Neuron (in vitro differentiated cells): Measurements from ENCODE around the gene INF2.

Experiments used
- H2AFZ ChIP-seq: one replicate; pipeline ENCODE4 v1.6.1; 2013; ENCODE audit warnings: low read depth, mild to moderate bottlenecking, inconsistent platforms, low read length, moderate library complexity
- H3K27me3 ChIP-seq: one replicate; pipeline ENCODE4 v1.6.1; 2013; ENCODE audit warnings: low read length; ENCODE audit not compliant: insufficient read depth
- H3K36me3 ChIP-seq: one replicate; pipeline ENCODE4 v1.6.1; 2013; ENCODE audit warnings: low read length; ENCODE audit not compliant: insufficient read depth
- H3K4me1 ChIP-seq: one replicate; pipeline ENCODE4 v1.6.1; 2013; ENCODE audit warnings: low read length; ENCODE audit not compliant: insufficient read depth
- H3K4me3 ChIP-seq: 2 replicates; pipeline ENCODE4 v1.5.1; 2013; ENCODE audit warnings: mild to moderate bottlenecking, low read length, moderate library complexity
- H3K9me3 ChIP-seq: one replicate; pipeline ENCODE4 v1.6.1; 2013; ENCODE audit warnings: low read length

The INF2 gene

DNA sequence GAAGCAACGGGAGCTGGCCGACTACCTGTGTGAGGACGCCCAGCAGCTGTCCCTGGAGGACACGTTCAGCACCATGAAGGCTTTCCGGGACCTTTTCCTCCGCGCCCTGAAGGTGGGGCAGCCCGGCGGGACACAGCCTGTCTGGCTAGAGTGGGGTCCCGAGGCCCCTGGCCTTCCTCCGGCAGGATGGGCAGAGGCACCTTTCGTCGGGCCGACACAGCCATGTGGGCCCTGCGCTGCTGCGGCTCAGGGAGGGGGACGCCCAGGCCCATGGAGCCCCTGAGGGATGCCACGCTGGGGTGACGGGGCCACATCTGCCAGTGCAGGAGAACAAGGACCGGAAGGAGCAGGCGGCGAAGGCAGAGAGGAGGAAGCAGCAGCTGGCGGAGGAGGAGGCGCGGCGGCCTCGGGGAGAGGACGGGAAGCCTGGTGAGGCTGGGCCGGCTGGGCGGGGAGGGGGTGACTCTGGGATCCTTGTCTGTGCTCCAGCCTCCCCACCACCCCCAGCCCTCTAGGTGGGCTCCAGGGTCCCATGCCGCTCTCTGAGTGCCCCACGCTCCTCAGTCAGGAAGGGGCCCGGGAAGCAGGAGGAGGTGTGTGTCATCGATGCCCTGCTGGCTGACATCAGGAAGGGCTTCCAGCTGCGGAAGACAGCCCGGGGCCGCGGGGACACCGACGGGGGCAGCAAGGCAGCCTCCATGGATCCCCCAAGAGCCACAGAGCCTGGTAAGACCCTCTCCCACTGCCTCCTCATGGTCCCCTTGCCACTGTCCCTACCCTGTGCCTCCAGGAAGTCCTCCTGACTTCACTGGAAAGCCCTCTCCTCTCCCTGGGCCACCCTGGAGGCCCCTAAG is 23.7 kb downstream of the INF2 start:
- Histone ChIP-seq H3K9me3 (no peaks in the 10 kb centered on the region), H3K36me3 (peaks cover 16% of the 10 kb centered on the region), H2AFZ (no peak overlapping the region), H3K4me3 (no peak overlapping the region), H3K4me1 (no peaks in the 10 kb centered on the region), H3K27me3 (no peaks in the 10 kb centered on the region)

DNA sequence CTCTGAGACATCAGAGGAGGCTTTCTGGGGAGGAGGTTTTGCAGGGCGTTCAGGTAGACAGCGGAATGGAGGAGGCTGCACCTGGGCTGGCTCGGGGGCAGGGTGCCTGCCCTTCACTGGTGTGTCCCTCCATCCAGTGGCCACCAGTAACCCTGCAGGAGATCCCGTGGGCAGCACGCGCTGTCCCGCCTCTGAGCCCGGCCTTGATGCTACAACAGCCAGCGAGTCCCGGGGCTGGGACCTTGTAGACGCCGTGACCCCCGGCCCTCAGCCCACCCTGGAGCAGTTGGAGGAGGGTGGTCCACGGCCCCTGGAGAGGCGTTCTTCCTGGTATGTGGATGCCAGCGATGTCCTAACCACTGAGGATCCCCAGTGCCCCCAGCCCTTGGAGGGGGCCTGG is 24.6 kb downstream of the INF2 start:
- Histone ChIP-seq H3K27me3 (no peaks in the 10 kb centered on the region), H3K9me3 (no peaks in the 10 kb centered on the region), H3K4me1 (no peaks in the 10 kb centered on the region), H2AFZ (no peak overlapping the region), H3K4me3 (no peak overlapping the region), H3K36me3 (peaks cover 16% of the 10 kb centered on the region)

DNA sequence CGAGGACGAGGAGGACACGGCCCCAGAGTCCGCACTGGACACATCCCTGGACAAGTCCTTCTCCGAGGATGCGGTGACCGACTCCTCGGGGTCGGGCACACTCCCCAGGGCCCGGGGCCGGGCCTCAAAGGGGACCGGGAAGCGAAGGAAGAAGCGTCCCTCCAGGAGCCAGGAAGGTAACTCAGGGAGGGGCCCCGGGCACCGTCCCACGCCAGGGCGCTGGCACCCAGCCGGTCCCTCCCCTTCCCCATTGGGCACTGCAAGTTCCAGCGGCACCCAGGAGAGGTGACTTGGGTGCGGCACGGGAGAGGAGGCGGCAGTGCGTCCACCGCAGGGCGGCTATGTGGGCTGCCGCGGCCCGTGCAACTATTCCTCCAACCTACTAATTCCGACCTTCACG is 25.3 kb downstream of the INF2 start:
- Histone ChIP-seq H3K4me3 (no peak overlapping the region), H3K9me3 (no peaks in the 10 kb centered on the region), H3K27me3 (no peaks in the 10 kb centered on the region), H3K4me1 (no peaks in the 10 kb centered on the region), H3K36me3 (peaks cover 16% of the 10 kb centered on the region), H2AFZ (no peak overlapping the region)

DNA sequence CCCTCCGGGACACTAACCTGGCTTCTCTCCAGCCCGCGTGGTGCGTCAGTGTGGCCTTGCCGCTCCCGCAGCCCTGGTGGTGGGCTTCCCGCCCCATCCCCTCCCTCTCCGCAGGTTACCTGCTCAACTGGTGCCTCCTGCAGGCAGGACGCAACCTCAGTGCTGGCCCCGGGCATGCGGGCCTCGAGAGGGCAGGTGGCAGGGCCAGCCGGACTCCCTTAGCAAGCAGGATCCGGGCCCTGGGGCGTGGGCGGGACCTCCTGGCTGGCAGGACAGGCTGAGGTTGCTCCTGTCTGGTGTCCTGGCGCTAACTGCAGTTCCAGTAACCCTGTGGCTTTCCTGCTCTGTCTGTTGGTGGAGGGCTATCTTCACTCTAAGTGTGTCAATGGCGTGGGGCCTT is 26.0 kb downstream of the INF2 start:
- Histone ChIP-seq H3K4me1 (no peaks in the 10 kb centered on the region), H3K27me3 (no peaks in the 10 kb centered on the region), H3K36me3 (peaks cover 18% of the 10 kb centered on the region)

DNA sequence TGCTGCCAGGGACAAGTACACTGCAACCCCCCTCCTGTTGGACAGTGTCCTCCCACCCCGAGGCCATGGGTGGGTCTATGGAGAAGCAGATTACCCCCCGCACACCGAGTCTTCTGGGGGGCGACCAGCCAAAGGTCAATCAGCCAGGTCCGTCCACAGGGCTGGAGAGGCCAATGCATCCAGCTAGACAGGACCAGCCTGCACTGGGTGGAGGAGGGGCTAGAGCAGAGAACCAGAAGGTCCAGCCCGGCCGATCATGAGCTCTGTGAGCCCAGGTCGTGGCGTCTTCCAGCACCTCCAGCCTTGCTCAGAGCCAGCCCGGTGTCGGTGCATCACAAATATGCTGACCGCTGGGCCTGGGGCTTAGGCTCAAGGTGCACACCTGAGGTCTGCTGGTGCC is 26.5 kb downstream of the INF2 start:
- no peaks in the 10 kb centered on the region for H3K27me3 ChIP-seq
- no peak overlapping the region for H3K4me3 ChIP-seq
- peaks cover 18% of the 10 kb centered on the region for H3K36me3 ChIP-seq

More for the DNA sequence above, 26.0 kb downstream of the INF2 start:
- H3K4me3 ChIP-seq: no peak overlapping the region
- H3K9me3 ChIP-seq: no peaks in the 10 kb centered on the region
- no peak overlapping the region for H2AFZ ChIP-seq

DNA sequence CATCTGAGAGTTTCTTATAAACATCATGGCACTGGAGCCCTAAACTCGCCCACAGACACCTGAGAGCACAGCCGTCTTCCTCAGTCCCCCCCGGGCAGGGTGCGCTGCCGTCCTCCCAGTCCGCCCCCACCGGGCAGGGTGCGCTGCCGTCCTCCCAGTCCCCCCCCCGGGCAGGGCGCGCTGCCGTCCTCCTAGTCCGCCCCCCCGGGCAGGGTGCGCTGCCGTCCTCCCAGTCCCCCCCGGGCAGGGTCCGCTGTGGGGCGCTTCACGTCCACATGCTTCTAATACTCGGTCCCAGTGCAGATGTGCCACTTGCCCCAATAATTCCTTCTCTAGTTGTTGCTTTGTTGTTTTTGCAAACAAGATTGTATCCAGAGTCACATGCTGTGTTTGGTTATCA is 27.7 kb downstream of the INF2 start:
- Histone ChIP-seq H3K27me3 (no peaks in the 10 kb centered on the region), H3K4me1 (peaks cover 10% of the 10 kb centered on the region), H3K4me3 (no peak overlapping the region), H3K36me3 (peaks cover 14% of the 10 kb centered on the region), H3K9me3 (no peaks in the 10 kb centered on the region), H2AFZ (no peak overlapping the region)

More for the DNA sequence above, 26.5 kb downstream of the INF2 start:
- H3K4me1 ChIP-seq: no peaks in the 10 kb centered on the region
- H3K9me3 ChIP-seq: no peaks in the 10 kb centered on the region
- H2AFZ ChIP-seq: no peak overlapping the region

- Histone ChIP-seq H3K27me3 (no peaks in the 10 kb centered on the region), H3K4me1 (peaks cover 10% of the 10 kb centered on the region), H3K9me3 (no peaks in the 10 kb centered on the region), H3K36me3 (peaks cover 14% of the 10 kb centered on the region), H2AFZ (no peak overlapping the region), H3K4me3 (no peak overlapping the region)
Measured at GRCh38 chr14:104717646-104718045, 28.2 kb downstream of the INF2 start.

GRCh38 chr14:104718147-104718546 is 28.7 kb downstream of the INF2 start:
- Histone ChIP-seq H3K27me3 (no peaks in the 10 kb centered on the region), H3K4me3 (no peak overlapping the region)

GRCh38 chr14:104718871-104719270 is 29.5 kb downstream of the INF2 start:
- peaks cover 16% of the 10 kb centered on the region for H3K4me1 ChIP-seq
- H2AFZ ChIP-seq: no peak overlapping the region
- H3K36me3 ChIP-seq: peaks cover 9% of the 10 kb centered on the region
- H3K9me3 ChIP-seq: no peaks in the 10 kb centered on the region
- no peak overlapping the region for H3K4me3 ChIP-seq
- H3K27me3 ChIP-seq: no peaks in the 10 kb centered on the region

More at GRCh38 chr14:104718147-104718546, 28.7 kb downstream of the INF2 start:
- Histone ChIP-seq H3K36me3 (peaks cover 14% of the 10 kb centered on the region), H2AFZ (no peak overlapping the region), H3K9me3 (no peaks in the 10 kb centered on the region), H3K4me1 (peaks cover 12% of the 10 kb centered on the region)

DNA sequence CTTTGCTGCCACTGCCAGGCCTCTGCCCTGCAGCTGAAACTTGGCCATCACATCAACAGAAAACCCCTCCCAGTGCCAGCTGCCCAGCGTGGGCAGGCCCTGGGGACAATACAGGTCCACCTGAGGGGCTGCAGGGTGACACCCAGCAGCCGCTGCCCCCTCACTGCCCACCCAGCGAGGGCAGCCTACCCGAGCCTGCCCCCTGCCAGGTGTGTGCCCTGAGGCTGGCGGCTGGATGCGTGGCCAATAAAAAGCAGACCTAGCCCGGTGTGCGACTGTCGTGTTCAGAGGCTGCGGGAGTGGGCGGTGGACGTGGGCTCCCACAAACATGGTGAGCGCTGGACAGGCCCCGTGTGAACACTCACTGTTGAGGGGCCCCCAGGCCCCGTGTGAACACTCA is 29.9 kb downstream of the INF2 start:
- no peaks in the 10 kb centered on the region for H3K27me3 ChIP-seq
- H3K9me3 ChIP-seq: no peaks in the 10 kb centered on the region
- H3K36me3 ChIP-seq: peaks cover 9% of the 10 kb centered on the region
- no peak overlapping the region for H3K4me3 ChIP-seq
- H2AFZ ChIP-seq: no peak overlapping the region
- H3K4me1 ChIP-seq: peaks cover 16% of the 10 kb centered on the region

- Histone ChIP-seq H3K4me1 (peaks cover 26% of the 10 kb centered on the region), H2AFZ (no peak overlapping the region), H3K27me3 (no peaks in the 10 kb centered on the region), H3K9me3 (no peaks in the 10 kb centered on the region), H3K36me3 (peaks cover 2% of the 10 kb centered on the region), H3K4me3 (no peak overlapping the region)
Measured at GRCh38 chr14:104721505-104722431, 32.4 kb downstream of the INF2 start.

DNA sequence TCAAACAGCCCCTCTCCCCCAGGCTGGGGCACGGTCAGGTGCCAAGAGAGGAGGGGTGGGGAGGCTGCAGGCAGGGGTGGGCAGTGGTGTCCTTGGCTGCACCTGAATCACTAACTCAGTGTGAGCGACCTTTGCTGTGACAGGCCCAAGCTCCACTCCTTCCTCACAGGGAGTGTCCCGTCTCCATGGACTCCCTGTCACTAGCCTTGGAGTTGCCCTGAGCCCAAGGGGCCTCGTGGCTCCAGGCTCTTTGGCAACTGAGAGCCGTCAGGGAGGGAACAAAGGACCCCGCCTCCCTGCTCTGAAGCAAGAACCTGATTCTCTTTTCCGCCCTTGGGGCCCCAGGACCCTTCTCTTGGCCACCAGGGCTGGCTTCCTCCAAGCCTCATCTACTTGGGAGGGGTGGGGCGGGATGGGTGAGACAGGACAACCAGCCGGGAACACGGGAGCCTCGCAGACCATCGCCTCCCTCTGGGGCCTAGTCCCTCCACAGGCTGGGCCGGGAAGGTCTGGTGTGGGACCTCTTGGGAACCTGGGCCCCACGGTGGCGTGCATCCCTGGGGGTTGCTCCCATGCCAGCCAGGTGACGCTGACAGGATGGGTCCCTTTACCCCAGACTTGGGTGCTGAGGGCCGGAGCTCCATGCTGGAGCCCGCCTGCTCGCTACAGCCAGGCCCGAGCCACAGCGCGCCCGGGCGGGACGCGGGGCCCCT is 33.7 kb downstream of the INF2 start:
- H3K9me3 ChIP-seq: no peaks in the 10 kb centered on the region
- no peak overlapping the region for H3K4me3 ChIP-seq

More for the DNA sequence above, 33.7 kb downstream of the INF2 start:
- H3K4me1 ChIP-seq: peaks cover 26% of the 10 kb centered on the region
- H3K27me3 ChIP-seq: no peaks in the 10 kb centered on the region
- H2AFZ ChIP-seq: no peak overlapping the region
- peaks cover 2% of the 10 kb centered on the region for H3K36me3 ChIP-seq
